NCI-H748 (cell line): Measurements from ENCODE around the gene SH2D6.
"Not testable (repeated sequence)": the region's sequence is repeated elsewhere in the genome, so short reads cannot be mapped to it uniquely, and the experiment has no call there.

Source experiments
- DNase-seq: peaks from one replicate; lab custom pipeline; 2025; ENCODE audit not compliant: unreplicated experiment; lab: John Stamatoyannopoulos, UW

Gene SH2D6

GRCh38 chr2:85468096-85468703 lies 49.7 kb downstream of the SH2D6 start:
- DNase-seq, result no peak

DNA sequence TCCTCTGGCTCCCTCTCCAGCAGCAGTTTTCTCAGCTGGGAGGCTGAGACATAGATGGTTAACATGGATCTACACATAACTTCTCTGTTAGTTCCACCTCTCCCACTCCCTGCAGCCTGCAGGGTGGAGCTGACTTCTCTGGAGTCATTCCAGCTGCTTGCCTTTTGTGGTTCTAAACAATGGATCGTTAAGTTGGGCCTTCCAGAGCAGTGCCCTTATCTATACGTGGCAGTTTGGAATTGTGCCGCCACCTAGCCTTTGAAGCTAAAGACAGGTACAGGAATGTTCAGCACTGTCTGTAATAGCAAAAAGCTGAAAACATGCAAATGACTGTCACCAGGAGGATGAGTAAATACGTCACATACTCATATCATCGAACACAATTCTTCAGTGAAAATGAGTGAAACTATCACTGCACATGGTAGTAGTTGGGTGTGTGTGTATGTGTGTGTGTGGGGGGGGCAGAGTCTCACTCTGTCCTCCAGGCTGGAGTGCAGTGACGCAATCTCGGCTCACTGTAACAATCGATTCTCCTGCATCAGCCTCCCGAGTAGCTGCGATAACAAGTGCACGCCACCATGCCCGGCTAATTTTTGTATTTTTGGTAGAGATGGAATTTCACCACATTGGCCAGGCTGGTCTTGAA lies 50.3 kb downstream of the SH2D6 start:
- peak; percentile 18 for DNase-seq

GRCh38 chr2:85470850-85471800 lies 52.6 kb downstream of the SH2D6 start:
- DNase-seq, result no peak

DNA sequence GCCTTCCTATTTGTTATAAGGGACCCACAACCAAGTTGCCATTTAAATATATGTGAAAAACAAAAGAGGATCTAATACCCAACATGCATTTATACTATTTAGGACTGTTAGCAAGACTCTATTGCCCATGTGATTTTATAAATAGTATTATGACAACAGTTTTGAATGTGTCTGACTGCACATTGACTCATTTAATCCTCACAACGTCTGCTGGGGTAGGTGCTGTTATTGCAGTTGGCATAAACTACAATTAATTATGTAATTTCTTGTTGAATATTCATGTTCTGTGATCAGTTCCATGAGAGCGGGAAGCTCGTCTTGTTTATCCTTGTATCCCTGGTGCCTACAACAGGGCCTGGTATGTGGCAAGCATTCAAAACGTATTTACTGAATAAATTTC lies 53.7 kb downstream of the SH2D6 start:
- DNase-seq, result no peak

DNA sequence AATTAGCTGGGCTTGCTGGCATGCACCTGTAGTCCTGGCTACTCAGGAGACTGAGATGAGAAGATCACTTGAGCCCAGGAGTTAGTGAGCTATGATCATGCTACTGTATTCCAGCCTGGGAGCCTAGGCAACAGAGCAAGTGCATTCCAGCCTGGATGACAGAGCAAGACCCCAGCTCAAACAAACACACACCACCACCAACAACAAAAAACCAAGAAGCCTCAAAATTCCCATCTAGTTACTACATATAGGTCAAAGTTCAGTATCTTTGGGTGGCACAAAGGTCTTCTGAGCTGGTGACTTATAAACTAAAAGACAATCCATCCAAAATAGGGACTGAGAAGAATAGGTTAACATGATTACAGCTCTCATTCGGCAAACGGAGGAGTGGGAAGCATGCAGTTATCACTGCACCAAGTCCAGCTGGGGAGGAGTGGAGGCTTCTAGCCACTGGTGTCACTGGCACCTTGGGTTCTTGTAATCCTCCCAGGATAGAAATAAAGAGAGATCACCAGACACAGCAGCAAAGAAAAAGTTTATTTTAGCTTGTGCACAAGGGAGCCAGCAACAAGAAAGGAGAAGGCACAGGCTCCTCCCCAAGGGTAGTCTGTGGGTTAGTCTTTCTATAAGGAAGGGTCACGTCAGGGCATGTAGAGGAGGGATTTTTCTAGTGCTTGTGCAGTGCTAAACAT lies 57.4 kb downstream of the SH2D6 start:
- no peak for DNase-seq

DNA sequence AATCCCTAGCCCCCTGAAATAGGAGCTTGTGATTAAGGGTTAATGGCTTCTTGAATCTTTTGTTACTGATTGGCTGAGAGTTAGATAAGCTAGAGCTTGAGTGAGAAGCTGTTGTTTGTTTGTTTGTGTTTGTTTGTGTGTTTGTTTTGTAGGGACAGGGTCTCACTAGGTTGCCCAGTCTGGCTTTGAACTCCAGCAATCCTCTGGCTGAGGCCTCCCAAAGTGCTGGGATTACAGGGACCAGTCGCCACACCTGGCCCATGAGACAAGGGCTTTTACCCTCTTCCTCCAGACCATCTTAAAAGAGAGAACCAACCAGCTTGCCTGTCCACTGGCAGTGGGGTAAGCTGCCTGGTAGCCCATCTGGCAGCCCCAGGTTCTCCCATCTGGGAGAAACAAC lies 58.1 kb downstream of the SH2D6 start:
- DNase-seq, result no peak

DNA sequence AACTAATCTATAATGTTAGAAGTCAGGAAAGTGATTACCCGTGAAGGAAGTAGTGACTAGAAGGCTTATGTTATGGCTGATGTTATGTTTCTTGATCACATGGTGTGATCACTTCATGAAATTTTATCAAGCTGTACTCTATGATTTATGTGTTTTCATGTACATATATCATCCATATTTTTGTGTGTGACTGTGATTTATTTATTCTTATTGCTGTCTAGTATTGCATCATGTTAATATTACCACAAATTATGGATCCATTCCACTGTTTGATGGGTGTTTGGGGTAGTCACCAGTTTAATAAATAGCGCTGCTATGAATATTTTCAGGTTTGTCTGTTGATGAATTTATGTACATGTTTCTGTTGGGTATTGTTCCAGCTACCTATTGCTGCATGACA lies 59.4 kb downstream of the SH2D6 start:
- no peak for DNase-seq

DNA sequence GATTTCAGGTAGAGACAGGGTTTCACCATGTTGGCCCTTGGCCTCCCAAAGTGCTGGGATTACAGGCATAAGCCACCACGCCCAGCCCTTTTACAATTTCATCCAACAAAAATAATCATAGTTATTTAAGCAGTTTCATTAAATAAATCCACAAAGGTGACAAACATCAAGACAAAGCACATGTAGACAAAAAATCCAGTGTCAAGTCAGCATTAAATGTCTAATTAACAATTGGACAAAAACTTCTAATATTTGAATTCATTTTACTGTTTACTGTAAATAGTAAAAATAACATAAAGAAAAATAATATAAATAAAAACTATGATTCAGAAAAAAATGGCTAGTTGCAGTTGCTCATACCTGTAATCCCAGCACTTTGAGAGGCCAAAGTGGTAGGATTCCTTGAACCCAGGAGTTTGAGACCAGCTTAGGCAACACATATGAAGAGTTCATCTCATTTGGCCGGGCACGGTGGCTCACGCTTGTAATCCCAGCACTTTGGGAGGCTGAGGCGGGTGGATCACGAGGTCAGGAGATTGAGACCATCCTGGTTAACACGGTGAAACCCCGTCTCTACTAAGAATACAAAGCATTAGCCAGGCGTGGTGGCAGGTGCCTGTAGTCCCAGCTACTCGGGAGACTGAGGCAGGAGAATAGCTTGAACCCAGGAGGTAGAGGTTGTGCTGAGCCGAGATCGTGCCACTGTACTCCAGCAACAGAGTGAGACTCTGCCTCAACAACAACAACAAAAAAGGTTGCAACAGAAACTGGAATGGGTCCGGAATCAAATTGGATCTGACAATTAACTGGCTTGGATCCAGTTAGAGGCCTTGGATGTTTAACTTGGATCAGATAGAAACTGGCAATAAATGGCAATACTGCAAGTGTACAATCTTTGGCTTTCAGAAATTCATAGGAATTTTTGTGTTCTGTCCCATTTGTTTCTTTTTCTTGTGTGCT lies 63.6 kb downstream of the SH2D6 start:
- DNase-seq, result no peak

GRCh38 chr2:85484615-85485014 lies 66.1 kb downstream of the SH2D6 start:
- not testable (repeated sequence) for DNase-seq

GRCh38 chr2:85485815-85486214 lies 67.3 kb downstream of the SH2D6 start:
- no peak for DNase-seq
